ENCODE measurements around the gene MYBBP1A. TPM values are rescaled to one million over a fixed set of nuclear protein-coding genes. Genes with fewer than 3 reads are reported as not detected.

Gene MYBBP1A
- total RNA-seq, 4 donors from 2014 or later = 32.4 to 70.0 (median 54.4) TPM

GRCh38 chr17:4551141-4551540 lies 4.0 kb downstream of the MYBBP1A start:
- Histone ChIP-seq H3K36me3 (peaks cover 21 to 79% (median 65%) of the 10 kb centered on the region in 3 donors), H3K27me3 (no peaks in the 10 kb centered on the region), H3K4me1 (peaks cover 12 to 33% (median 18%) of the 10 kb centered on the region in 3 donors), H3K9me3 (no peaks in the 10 kb centered on the region), H3K4me3 (no peak overlapping the region), H3K27ac (no peak overlapping the region)
- DNase-seq = no peak
- WGBS, 2 donors = 88 to 98% methylated on average over 4 of the region's 8 CpGs
- intact Hi-C loops (cut with DNase I) = no loop called here
- TF ChIP-seq CTCF (IDR thresholded peaks at IDR 0.05) = no peak
- no peak for TF ChIP-seq POLR2A (IDR thresholded peaks at IDR 0.05)

GRCh38 chr17:4550534-4551039 lies 4.6 kb downstream of the MYBBP1A start:
- intact Hi-C loops (cut with DNase I) = no loop called here
- Histone ChIP-seq H3K36me3 (peaks cover 25 to 84% (median 69%) of the 10 kb centered on the region in 3 donors), H3K4me3 (no peak overlapping the region), H3K27ac (no peak overlapping the region), H3K4me1 (peaks cover 12 to 27% (median 13%) of the 10 kb centered on the region in 3 donors), H3K27me3 (no peaks in the 10 kb centered on the region), H3K9me3 (no peaks in the 10 kb centered on the region)
- TF ChIP-seq POLR2A (IDR thresholded peaks at IDR 0.05) = no peak
- no peak for TF ChIP-seq CTCF (IDR thresholded peaks at IDR 0.05)
- DNase-seq = no peak
- 85 to 91% methylated on average over 13 of the region's 16 CpGs for WGBS, 2 donors

- H3K27ac ChIP-seq = no peak overlapping the region
- 87% methylated on average over 5 to 15 of the region's 25 CpGs for WGBS, 2 donors
- intact Hi-C loops (cut with DNase I) = no loop called here
- no peaks in the 10 kb centered on the region for H3K9me3 ChIP-seq
- H3K27me3 ChIP-seq = no peaks in the 10 kb centered on the region
- peaks cover 32 to 91% (median 71%) of the 10 kb centered on the region in 3 donors for H3K36me3 ChIP-seq
- H3K4me1 ChIP-seq = peaks cover 12 to 24% (median 13%) of the 10 kb centered on the region in 3 donors
- H3K4me3 ChIP-seq = no peak overlapping the region
- TF ChIP-seq POLR2A (IDR thresholded peaks at IDR 0.05) = no peak
- TF ChIP-seq CTCF (IDR thresholded peaks at IDR 0.05) = no peak
- no peak for DNase-seq
Measured at GRCh38 chr17:4549781-4550533, 5.2 kb downstream of the MYBBP1A start.

- intact Hi-C loops (cut with DNase I) = no loop called here
- Histone ChIP-seq H3K36me3 (peaks cover 42 to 100% (median 78%) of the 10 kb centered on the region in 3 donors), H3K27me3 (no peaks in the 10 kb centered on the region), H3K4me3 (no peak overlapping the region), H3K9me3 (no peaks in the 10 kb centered on the region), H3K27ac (no peak overlapping the region), H3K4me1 (peaks cover 3 to 13% (median 4%) of the 10 kb centered on the region in 3 donors)
- WGBS, 2 donors = 53 to 63% methylated on average over 2 to 4 of the region's 24 CpGs
- no peak for DNase-seq
- TF ChIP-seq CTCF (IDR thresholded peaks at IDR 0.05) = no peak
- TF ChIP-seq POLR2A (IDR thresholded peaks at IDR 0.05) = no peak
Measured at GRCh38 chr17:4548721-4549531, 6.3 kb downstream of the MYBBP1A start.

- H3K4me3 ChIP-seq = no peak overlapping the region
- no peak overlapping the region for H3K27ac ChIP-seq
- peaks cover 49 to 100% (median 70%) of the 10 kb centered on the region in 3 donors for H3K36me3 ChIP-seq
- H3K9me3 ChIP-seq = no peaks in the 10 kb centered on the region
- intact Hi-C loops (cut with DNase I) = no loop called here
- H3K4me1 ChIP-seq = peaks cover 0 to 5% (median 0%) of the 10 kb centered on the region in 3 donors
- 80 to 91% methylated on average over 1 to 9 of the region's 18 CpGs for WGBS, 2 donors
- no peak for TF ChIP-seq CTCF (IDR thresholded peaks at IDR 0.05)
- DNase-seq = no peak
- no peaks in the 10 kb centered on the region for H3K27me3 ChIP-seq
Measured at GRCh38 chr17:4548061-4548461, 7.1 kb downstream of the MYBBP1A start.
